Mucosa of descending colon (tissue), 3 donors: ENCODE measurements around the gene ZFP69. TPM values are rescaled to one million over a fixed set of nuclear protein-coding genes. Genes with fewer than 3 reads are reported as not detected.

ENCODE experiments used
- ATAC-seq: fragments of 200-7000 bp; cut with Tn5 transposase; one replicate; pipeline ENCODE4 v1.9.1; 2020; ENCODE audit warnings: mild to moderate bottlenecking, moderate library complexity
- DNase-seq, 3 donors: peaks; one replicate each; pipeline ENCODE4 v3.0.0-alpha.2; 2020
- H3K36me3 ChIP-seq: fragments of 200-600 bp; one replicate; pipeline ENCODE4 v1.8.0; 2021; ENCODE audit warnings: low read depth, mild to moderate bottlenecking
- H3K4me1 ChIP-seq: fragments of 200-600 bp; one replicate; pipeline ENCODE4 v1.8.0; 2021; ENCODE audit warnings: low read depth, mild to moderate bottlenecking
- H3K4me3 ChIP-seq: fragments of 200-600 bp; one replicate; pipeline ENCODE4 v1.8.0; 2021; ENCODE audit warnings: mild to moderate bottlenecking
- H3K9me3 ChIP-seq: fragments of 200-600 bp; one replicate; pipeline ENCODE4 v1.8.0; 2021; ENCODE audit warnings: mild to moderate bottlenecking
- intact Hi-C, 2 donors: fragments of 100-400 bp; cut with DNase I in 1 of 2; cut with micrococcal nuclease in 1 of 2; formaldehyde crosslinking; loops; one replicate each; pipeline versions ENCODE4 v1.11.0 to v1.11.1; 2022; cut with DNase I, micrococcal nuclease
- total RNA-seq, 3 donors: library from RNA; stranded (reverse); fragmentation: NEBNext Ultra II Directional in 2 of 3; extraction: Animal tissue kit (Norgen Biotek cat#: 25700) in 2 of 3; gene quantifications; one replicate each; pipeline versions ENCODE4 v1.2.1 to v1.2.4, GENCODE V29; 2021 to 2023
- TF ChIP-seq, protein P1 (sequence below): fragments of 200-600 bp; IDR thresholded peaks from one replicate; pipeline ENCODE4 v1.8.0; 2022; ENCODE audit warnings: antibody characterized with exemption, mild to moderate bottlenecking
- donor health status: DM: no; HTN: no; CAD: no; lungs with moderate emphysema.
- donor health status: DM: no; HTN: no; CAD: no.
- donor health status: DM: no; HTN: yes; CAD: no.

The ZFP69 gene
- total RNA-seq, 3 donors from 2014 or later: 2.7 to 4.6 (median 2.8) TPM

DNA sequence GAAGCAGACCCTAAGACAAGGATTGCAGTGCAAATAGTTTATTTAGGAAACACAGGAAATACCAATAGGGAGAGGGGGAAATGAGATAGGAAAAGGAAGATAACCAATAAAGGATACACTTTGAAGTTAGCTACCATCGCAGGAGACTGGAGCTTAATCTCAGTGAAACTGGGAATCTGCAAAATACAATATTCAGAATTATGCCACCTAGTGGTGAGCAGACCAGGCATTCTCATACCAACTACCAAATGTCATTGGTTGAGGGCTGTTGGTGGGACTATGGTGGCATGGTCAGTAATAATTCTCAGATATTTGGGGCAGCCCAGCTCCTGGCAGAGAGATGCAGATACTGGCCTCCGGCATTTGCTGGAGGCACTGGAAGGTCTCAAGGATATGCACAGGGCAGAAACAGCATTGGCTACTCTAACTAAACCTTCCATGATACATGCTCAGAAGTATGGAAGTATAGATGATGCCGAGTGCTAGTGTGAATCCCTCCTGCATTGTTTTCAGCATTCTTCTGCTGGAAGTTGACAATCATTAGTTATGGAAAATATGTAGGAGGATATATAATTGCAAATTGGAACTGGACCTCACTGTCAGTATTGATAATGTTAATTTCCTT, 38.6 kb upstream of the ZFP69 start:
- DNase-seq: peak in 1 of 3 donors; percentile 39
- no peaks in the 10 kb centered on the region for H3K4me1 ChIP-seq
- TF ChIP-seq, protein P1, sequence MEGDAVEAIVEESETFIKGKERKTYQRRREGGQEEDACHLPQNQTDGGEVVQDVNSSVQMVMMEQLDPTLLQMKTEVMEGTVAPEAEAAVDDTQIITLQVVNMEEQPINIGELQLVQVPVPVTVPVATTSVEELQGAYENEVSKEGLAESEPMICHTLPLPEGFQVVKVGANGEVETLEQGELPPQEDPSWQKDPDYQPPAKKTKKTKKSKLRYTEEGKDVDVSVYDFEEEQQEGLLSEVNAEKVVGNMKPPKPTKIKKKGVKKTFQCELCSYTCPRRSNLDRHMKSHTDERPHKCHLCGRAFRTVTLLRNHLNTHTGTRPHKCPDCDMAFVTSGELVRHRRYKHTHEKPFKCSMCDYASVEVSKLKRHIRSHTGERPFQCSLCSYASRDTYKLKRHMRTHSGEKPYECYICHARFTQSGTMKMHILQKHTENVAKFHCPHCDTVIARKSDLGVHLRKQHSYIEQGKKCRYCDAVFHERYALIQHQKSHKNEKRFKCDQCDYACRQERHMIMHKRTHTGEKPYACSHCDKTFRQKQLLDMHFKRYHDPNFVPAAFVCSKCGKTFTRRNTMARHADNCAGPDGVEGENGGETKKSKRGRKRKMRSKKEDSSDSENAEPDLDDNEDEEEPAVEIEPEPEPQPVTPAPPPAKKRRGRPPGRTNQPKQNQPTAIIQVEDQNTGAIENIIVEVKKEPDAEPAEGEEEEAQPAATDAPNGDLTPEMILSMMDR: peak; percentile 48
- H3K36me3 ChIP-seq: no peaks in the 10 kb centered on the region
- intact Hi-C loops: no loop called here
- no peak overlapping the region for H3K4me3 ChIP-seq
- H3K9me3 ChIP-seq: no peaks in the 10 kb centered on the region
- peak; percentile 54 for ATAC-seq

DNA sequence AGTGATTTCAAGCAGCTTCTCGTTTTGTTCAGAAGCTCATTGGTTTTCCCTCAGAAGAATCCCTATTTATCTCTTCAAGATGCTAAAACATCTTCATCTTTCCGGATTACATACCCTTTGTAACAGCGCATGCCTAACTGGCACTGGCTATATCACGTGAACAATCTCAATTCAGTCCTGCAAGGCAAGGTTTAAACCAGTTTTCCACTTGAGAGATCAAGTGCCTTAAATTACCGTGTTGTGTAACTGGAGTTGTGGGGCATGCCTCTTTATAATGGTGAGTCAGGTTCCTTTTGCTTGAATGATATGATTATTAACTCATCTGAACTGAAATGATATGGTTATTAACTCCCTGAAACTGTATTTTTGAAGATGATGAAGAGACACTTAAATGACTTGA, 37.8 kb upstream of the ZFP69 start:
- no peaks in the 10 kb centered on the region for H3K36me3 ChIP-seq
- no peak for DNase-seq
- H3K4me3 ChIP-seq: no peak overlapping the region
- ATAC-seq: no peak
- H3K9me3 ChIP-seq: no peaks in the 10 kb centered on the region
- H3K4me1 ChIP-seq: no peaks in the 10 kb centered on the region
- intact Hi-C loops: no loop called here
- TF ChIP-seq, protein P1: no peak

DNA sequence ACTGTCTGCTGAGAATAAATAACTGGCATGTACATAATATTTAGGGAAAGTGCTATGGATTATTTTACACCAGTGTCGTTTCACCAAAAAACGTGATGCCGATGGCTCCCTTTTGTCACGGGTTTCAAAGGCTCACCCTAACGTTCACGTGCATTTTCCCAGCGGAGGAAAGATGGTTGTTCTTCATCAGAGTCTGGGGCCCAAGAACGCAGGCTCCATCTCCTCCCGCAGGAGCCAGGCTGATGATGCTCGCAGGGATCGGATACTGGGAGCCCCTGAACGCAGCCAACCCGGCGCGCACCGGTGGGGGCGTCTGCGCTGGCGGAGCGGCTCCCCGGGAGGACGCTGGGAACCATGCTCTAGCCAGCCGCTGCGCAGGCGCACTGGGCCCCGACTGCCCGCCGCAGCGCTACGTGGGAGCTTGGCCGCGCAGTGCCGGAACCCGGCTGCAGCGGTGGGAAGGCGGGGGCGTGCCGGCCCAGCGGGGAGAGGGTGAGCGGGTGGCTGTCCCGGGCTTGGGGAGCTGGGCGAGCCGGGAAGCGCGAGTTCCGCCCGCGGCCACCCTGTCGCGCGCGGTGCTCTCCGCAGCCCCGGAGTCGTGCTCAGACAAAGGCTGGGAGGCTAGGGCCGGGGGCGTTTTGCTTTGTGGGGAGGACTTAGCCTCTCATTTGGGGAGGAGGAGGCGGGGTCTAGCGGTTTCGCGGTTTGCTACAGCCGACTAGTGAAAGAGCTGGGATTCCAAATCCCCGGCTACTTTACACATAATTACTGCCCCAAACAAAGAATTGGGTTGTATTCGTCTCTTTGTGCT, 27.2 kb upstream of the ZFP69 start, which contains the start of gene ZFP69B:
ZFP69B (plus strand) TSS at position 793 of the 811 bp plus-strand sequence. CDS start 486 bp downstream, outside the sequence.
- peaks cover 5% of the 10 kb centered on the region for H3K4me1 ChIP-seq
- peak; percentile 91 to 95 (median 92) for DNase-seq
- no peaks in the 10 kb centered on the region for H3K36me3 ChIP-seq
- ATAC-seq: peak; percentile 99
- intact Hi-C loops: no loop called here
- TF ChIP-seq, protein P1: no peak
- peaks cover 19% of the 10 kb centered on the region for H3K9me3 ChIP-seq
- H3K4me3 ChIP-seq: peak within 1 kb of the TSS; percentile 18

DNA sequence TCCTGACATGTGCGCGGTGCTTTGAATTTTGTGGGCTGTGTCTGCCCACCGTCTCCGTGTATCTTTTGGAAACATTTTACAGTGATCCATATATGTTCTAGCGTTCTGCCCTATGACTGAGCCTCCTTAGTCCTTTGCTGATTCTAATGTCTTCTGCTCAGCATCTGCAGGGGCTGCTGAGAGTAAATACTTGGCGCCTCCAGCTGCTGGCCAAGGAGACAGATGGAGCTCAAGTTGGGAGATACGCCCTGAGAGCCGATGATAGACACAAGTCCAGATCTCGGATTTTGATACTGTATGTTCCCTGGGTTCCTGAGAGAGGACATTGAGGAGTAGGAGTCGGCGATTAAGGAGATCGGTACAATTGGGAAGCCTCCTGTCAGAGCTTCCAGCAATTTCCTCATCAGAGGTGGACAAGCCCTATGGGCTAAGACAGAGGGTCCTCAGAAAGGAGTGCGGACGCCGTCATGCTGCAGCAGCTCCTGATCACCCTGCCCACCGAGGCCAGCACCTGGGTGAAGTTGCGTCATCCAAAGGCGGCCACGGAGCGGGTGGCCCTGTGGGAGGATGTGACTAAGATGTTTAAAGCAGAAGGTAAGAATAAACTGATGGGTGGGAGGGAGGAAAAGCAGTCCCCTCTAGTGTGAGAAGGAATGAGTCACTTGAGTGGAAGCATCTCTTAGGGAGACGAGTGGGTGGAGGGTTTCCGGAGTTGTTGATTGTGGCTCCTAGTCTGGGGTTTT, 26.4 kb upstream of the ZFP69 start:
- Histone ChIP-seq H3K4me1 (peaks cover 5% of the 10 kb centered on the region), H3K36me3 (no peaks in the 10 kb centered on the region), H3K4me3 (peak overlapping the region; percentile 18), H3K9me3 (peaks cover 27% of the 10 kb centered on the region)
- peak; percentile 10 to 67 (median 44) for DNase-seq
- intact Hi-C loops: no loop called here
- TF ChIP-seq, protein P1: no peak
- ATAC-seq: peak; percentile 15

DNA sequence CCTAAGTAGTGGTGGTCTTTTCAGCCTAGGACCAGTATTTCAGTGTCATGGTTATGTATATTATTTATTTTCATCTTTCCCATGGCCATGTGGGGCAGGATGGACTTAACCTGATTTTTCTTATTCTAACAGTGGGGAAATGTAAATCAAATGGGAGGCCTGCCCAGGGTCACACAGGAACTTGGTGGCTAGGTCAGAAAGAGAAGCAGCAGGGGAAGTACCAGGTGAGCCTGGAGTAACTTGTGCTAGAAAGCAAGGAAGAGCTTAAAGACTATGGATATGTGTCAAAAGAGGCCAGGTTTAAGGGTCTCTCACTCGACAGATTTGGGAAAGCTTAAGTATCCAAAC, 25.9 kb upstream of the ZFP69 start:
- Histone ChIP-seq H3K4me1 (peaks cover 5% of the 10 kb centered on the region), H3K9me3 (peaks cover 30% of the 10 kb centered on the region), H3K36me3 (no peaks in the 10 kb centered on the region), H3K4me3 (no peak overlapping the region)
- DNase-seq (no peak), ATAC-seq (no peak)
- TF ChIP-seq, protein P1: no peak
- intact Hi-C loops: no loop called here
